NOMO-1 treated with DMSO at 0.1 percent for 48 hours (cell line): ENCODE results near the gene ATP4B.

Experiments
- DNase-seq: peaks from one replicate; lab custom pipeline; 2025; ENCODE audit not compliant: unreplicated experiment; lab: John Stamatoyannopoulos, UW

Gene ATP4B

GRCh38 chr13:113608967-113609533, 48.9 kb downstream of the ATP4B start:
- DNase-seq: no peak

GRCh38 chr13:113607889-113608635, 49.9 kb downstream of the ATP4B start:
- no peak for DNase-seq

GRCh38 chr13:113607056-113607888, 50.7 kb downstream of the ATP4B start:
- no peak for DNase-seq

DNA sequence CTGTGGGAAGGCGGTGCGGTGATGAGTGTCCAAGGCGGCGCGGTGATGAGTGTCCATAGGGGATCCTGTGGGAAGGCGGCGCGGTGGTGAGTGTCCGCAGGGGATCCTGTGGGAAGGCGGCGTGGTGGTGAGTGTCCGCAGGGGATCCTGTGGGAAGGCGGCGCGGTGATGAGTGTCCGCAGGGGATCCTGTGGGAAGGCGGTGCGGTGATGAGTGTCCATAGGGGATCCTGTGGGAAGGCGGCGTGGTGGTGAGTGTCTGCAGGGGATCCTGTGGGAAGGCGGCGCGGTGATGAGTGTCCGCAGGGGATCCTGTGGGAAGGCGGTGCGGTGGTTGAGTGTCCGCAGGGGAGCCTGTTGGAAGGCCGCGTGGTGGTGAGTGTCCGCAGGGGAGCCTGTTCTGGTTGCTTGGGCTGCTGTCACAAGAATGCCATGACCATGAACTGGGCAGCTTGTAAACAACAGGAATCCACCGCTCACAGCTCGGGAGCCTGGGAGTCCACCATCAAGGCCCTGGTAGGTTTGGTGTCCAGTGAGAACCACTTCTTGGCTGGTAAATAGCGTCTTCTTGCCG, 52.0 kb downstream of the ATP4B start:
- no peak for DNase-seq

DNA sequence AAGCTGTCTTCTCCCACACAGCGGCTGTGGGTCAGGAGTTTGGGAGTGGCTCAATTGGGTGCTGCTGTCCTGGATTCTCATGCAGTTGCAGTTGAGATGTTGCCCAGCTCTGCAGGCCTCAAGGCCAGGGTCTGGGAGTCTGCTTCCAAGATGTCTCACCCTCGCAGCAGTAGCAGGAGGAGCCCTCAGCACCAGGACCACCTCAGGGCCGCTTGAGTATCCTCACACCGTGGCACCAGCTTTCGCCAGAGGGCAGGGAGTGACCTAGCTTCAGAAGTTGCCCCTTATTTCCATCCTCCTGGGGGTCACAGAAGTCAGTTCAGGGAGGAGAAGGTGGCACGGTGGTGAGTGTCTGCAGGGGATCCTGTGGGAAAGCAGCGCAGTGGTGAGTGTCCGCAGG, 52.5 kb downstream of the ATP4B start:
- no peak for DNase-seq

GRCh38 chr13:113604186-113604585, 53.8 kb downstream of the ATP4B start:
- no peak for DNase-seq

DNA sequence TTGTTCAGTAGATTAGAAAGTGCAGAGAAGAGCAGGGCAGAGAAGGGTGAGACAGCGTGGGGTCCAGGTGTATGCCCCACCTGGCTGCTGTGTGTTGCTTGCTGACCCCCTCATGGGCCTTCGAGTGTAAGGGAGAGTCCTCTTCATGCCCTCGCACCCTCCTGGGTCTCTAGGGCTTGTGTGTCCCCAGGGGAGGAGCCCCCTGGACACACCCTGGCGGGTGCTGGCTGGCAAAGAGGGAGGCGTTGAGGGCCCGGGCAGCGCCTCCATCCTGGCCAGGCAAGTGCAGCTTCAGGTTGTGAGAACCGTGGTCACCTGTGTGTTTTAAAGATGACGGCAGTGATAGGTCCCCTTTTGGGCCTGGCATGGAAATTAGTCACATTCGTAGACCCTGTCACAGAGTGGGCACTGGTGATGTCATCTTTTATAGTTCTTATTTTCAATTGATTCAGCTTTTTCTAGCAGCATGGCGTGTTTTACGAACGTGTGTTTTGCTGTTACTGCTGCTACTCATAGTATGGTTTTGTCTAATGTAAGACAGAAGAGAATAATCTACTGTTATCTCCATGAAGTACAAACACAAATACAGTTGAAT, 54.8 kb downstream of the ATP4B start:
- DNase-seq: no peak

DNA sequence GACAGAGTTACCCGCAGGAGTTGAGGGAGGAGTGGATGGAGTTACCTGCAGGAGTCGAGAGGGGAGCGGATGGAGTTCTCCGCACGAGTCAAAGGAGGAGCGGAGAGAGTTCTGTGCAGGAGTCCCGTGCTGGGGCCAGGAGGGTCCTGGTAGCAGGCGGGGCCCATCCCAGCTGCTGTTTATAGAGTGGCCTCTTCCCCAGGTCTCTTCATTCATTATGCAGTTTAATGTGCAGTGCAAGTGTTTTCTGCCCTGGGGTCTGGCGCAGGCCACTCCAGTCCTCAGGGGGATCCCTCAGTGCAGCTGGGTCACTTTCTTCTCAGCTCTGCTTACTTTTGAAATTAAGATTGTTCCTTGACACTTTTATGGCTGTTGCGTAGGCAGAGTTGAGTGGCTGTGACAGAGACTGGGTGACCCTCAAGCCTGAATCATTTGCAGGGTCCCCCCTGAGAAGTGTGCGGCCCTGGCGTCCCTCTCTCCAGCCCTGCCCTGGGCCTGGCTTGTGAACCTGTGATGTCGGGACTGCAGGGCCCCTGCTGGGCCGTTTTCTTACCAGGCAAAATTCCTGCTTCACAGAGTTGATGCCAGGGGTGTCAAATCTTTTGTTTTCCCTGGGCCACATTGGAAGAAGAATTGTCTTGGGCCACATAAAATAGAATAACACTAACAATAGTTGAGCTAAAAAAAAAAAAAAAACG, 55.6 kb downstream of the ATP4B start:
- DNase-seq: no peak

GRCh38 chr13:113601166-113602070, 56.6 kb downstream of the ATP4B start:
- no peak for DNase-seq

- DNase-seq: no peak
These were observed 58.6 kb downstream of the ATP4B start for GRCh38 chr13:113599391-113599790.
